Measurements from ENCODE around the gene CMTM3.

CMTM3 gene

GRCh38 chr16:66640724-66641314, 36.3 kb downstream of the CMTM3 start:
- H3K4me3 ChIP-seq (replicated peaks; ENCODE audit: low read depth, low read length) = no peak overlapping the region
- DNase-seq (ENCODE audit: extremely low read depth, insufficient read length) = no peak
- H3K27me3 ChIP-seq (replicated peaks; ENCODE audit: control insufficient read depth, insufficient read depth, low read length) = no peaks in the 10 kb centered on the region
- H3K36me3 ChIP-seq (ENCODE audit: control insufficient read depth, insufficient read depth, low read length) = no peaks in the 10 kb centered on the region
- no peak for TF ChIP-seq CTCF (IDR thresholded peaks at IDR 0.05; ENCODE audit: insufficient read depth, low read length, poor library complexity, severe bottlenecking)

DNA sequence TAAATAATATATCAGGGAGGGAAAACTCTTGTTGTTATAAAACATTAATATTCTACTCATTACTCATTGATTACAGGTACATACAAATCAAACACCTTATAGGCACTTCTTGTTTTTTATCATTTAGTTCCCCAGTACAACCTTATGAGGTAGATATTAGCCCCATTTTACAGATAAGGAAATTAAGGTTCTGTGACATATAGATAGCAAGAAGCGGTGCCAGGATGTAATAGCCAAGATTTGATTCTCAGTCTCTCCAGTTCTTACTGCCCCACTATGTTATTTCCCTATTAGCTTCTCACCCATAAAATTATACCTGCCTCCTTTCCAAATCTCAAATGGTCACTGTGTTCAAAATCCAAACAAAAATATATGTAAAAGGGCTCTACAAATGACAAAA, 36.9 kb downstream of the CMTM3 start:
- no peak for TF ChIP-seq CTCF (IDR thresholded peaks at IDR 0.05; ENCODE audit: insufficient read depth, low read length, poor library complexity, severe bottlenecking)
- Histone ChIP-seq H3K36me3 (ENCODE audit: control insufficient read depth, insufficient read depth, low read length) (no peaks in the 10 kb centered on the region), H3K27me3 (replicated peaks; ENCODE audit: control insufficient read depth, insufficient read depth, low read length) (no peaks in the 10 kb centered on the region), H3K4me3 (replicated peaks; ENCODE audit: low read depth, low read length) (no peak overlapping the region)
- DNase-seq (ENCODE audit: extremely low read depth, insufficient read length) = no peak

GRCh38 chr16:66647866-66648265, 43.4 kb downstream of the CMTM3 start:
- no peak for DNase-seq (ENCODE audit: extremely low read depth, insufficient read length)
- no peaks in the 10 kb centered on the region for H3K36me3 ChIP-seq (ENCODE audit: control insufficient read depth, insufficient read depth, low read length)
- H3K4me3 ChIP-seq (replicated peaks; ENCODE audit: low read depth, low read length) = no peak overlapping the region
- no peaks in the 10 kb centered on the region; the same call in 1 of the 2 replicates for H3K27me3 ChIP-seq (replicated peaks; ENCODE audit: control insufficient read depth, insufficient read depth, low read length)
- TF ChIP-seq CTCF (IDR thresholded peaks at IDR 0.05; ENCODE audit: insufficient read depth, low read length, poor library complexity, severe bottlenecking) = no peak

GRCh38 chr16:66649167-66649566, 44.7 kb downstream of the CMTM3 start:
- H3K27me3 ChIP-seq (replicated peaks; ENCODE audit: control insufficient read depth, insufficient read depth, low read length) = no peaks in the 10 kb centered on the region; the same call in 1 of the 2 replicates
- no peak overlapping the region for H3K4me3 ChIP-seq (replicated peaks; ENCODE audit: low read depth, low read length)
- H3K36me3 ChIP-seq (ENCODE audit: control insufficient read depth, insufficient read depth, low read length) = no peaks in the 10 kb centered on the region
- TF ChIP-seq CTCF (IDR thresholded peaks at IDR 0.05; ENCODE audit: insufficient read depth, low read length, poor library complexity, severe bottlenecking) = no peak
- DNase-seq (ENCODE audit: extremely low read depth, insufficient read length) = no peak

DNA sequence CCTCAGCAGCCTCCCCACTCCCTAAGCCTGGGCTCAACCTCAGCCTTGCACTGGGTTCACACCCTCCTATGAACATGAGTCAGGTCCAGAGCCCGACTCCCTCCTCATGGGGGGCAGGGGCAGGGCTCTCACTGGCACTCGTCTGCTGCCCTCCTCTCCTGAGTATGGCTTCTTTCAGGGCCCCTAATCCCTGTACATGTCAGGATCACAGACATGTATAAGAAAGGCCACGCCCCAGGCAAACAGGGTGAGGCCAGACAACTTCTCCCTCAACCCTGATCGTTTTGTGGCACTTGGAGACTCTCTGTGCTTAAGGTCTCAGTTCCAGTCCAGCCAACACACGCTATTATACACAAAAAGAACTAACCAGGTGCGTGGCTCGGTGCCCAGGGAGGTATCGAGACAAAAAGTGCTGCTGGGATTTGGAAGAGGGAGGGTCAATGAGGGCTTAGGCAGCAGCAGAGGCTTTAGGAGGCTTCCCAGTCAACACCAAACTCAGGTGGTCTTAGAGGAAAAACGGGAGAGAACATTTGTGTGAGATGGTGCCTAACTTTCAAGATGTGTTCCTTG, 45.2 kb downstream of the CMTM3 start:
- no peak for DNase-seq (ENCODE audit: extremely low read depth, insufficient read length)
- Histone ChIP-seq H3K4me3 (replicated peaks; ENCODE audit: low read depth, low read length) (no peak overlapping the region), H3K36me3 (ENCODE audit: control insufficient read depth, insufficient read depth, low read length) (no peaks in the 10 kb centered on the region), H3K27me3 (replicated peaks; ENCODE audit: control insufficient read depth, insufficient read depth, low read length) (no peaks in the 10 kb centered on the region; the same call in none of the 2 replicates)
- TF ChIP-seq CTCF (IDR thresholded peaks at IDR 0.05; ENCODE audit: insufficient read depth, low read length, poor library complexity, severe bottlenecking) = no peak

Data from GM06990 (cell line).